Measurements from ENCODE around the gene LPCAT1. TPM values are rescaled to one million over a fixed set of nuclear protein-coding genes. Genes with fewer than 3 reads are reported as not detected.

Gene LPCAT1
- total RNA-seq, 4 donors from 2014 or later: 7.7 to 44.8 (median 12.0) TPM

DNA sequence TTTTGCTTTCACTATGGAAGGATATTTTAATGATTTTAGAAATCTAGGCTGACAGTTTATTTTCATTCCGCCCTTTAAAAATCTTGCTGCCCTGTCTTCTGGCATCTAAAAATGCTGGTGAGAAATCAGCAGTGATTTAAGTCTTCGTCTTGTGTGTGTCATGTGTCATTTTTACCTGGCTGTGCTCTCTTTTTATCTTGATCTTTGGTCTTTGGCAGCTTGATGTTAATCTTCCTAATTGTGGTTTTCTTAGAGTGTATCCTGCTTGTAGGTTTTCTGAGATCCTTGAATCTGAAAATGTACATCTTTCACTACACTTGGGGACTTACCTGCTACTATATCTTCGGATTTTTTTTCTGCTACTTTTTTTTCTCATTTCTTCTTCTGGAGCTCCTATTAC is 11.9 kb upstream of the LPCAT1 start:
- WGBS, 2 donors: 79 to 88% methylated on average over 3 of the region's 3 CpGs
- no peak overlapping the region for H3K4me3 ChIP-seq
- no peak overlapping the region for H3K27ac ChIP-seq
- no peak for TF ChIP-seq POLR2A (IDR thresholded peaks at IDR 0.05)
- TF ChIP-seq, protein P1, sequence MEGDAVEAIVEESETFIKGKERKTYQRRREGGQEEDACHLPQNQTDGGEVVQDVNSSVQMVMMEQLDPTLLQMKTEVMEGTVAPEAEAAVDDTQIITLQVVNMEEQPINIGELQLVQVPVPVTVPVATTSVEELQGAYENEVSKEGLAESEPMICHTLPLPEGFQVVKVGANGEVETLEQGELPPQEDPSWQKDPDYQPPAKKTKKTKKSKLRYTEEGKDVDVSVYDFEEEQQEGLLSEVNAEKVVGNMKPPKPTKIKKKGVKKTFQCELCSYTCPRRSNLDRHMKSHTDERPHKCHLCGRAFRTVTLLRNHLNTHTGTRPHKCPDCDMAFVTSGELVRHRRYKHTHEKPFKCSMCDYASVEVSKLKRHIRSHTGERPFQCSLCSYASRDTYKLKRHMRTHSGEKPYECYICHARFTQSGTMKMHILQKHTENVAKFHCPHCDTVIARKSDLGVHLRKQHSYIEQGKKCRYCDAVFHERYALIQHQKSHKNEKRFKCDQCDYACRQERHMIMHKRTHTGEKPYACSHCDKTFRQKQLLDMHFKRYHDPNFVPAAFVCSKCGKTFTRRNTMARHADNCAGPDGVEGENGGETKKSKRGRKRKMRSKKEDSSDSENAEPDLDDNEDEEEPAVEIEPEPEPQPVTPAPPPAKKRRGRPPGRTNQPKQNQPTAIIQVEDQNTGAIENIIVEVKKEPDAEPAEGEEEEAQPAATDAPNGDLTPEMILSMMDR (IDR thresholded peaks at IDR 0.05): no peak
- H3K9me3 ChIP-seq: no peaks in the 10 kb centered on the region
- H3K27me3 ChIP-seq: no peaks in the 10 kb centered on the region
- H3K4me1 ChIP-seq: peaks cover 0 to 18% (median 0%) of the 10 kb centered on the region in 3 donors
- intact Hi-C loops (cut with DNase I): no loop called here
- H3K36me3 ChIP-seq: no peaks in the 10 kb centered on the region
- DNase-seq: no peak

DNA sequence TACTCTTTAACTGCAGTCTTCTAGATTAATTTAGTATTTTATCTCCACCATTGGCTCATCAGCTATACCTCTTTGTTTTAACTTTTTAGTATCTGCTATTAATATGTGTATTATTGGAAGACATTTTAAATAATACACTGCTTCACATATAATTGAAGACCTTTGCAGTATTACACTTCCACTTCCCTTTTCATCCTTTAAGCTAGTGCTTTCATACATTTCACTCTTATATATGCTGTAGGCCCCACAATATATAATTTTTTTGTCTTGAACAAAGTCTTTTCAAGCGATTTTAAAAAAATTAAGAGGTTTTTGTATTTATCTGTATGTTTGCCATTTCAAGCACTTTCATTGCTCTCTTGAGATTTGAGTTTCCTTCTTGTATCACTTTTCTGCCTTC is 8.6 kb upstream of the LPCAT1 start:
- intact Hi-C loops (cut with DNase I): no loop called here
- WGBS, 2 donors: 67 to 73% methylated on average over 1 of the region's 1 CpG
- Histone ChIP-seq H3K27me3 (no peaks in the 10 kb centered on the region), H3K36me3 (no peaks in the 10 kb centered on the region), H3K9me3 (no peaks in the 10 kb centered on the region), H3K4me3 (no peak overlapping the region), H3K27ac (no peak overlapping the region), H3K4me1 (peaks cover 0 to 16% (median 0%) of the 10 kb centered on the region in 3 donors)
- TF ChIP-seq POLR2A (IDR thresholded peaks at IDR 0.05): no peak
- no peak for DNase-seq

DNA sequence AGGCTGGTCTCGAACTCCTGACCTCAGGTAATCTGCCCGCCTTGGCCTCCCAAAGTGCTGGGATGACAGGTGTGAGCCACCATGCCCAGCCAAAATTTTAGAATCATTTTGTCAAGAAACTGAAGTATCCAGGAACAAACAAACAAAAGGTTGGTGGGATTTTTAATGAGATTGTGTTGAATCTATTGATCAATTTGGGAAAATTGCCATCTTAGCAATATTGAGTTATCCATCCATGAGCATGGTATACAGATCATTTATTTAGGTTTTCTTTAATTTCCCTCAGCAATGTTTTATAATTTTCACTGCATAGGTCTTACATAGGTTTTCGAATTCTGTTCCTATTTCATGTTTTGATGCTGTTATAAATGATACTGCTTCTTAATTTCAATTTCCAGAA is 5.7 kb upstream of the LPCAT1 start:
- 93 to 96% methylated on average over 3 of the region's 3 CpGs for WGBS, 2 donors
- Histone ChIP-seq H3K27me3 (no peaks in the 10 kb centered on the region), H3K36me3 (no peaks in the 10 kb centered on the region), H3K27ac (no peak overlapping the region), H3K9me3 (no peaks in the 10 kb centered on the region), H3K4me1 (peaks cover under 1 to 4% (median under 1%) of the 10 kb centered on the region in 3 donors), H3K4me3 (no peak overlapping the region)
- no peak for DNase-seq
- no peak for TF ChIP-seq POLR2A (IDR thresholded peaks at IDR 0.05)
- TF ChIP-seq, protein P1 (IDR thresholded peaks at IDR 0.05): no peak
- intact Hi-C loops (cut with DNase I): no loop called here

DNA sequence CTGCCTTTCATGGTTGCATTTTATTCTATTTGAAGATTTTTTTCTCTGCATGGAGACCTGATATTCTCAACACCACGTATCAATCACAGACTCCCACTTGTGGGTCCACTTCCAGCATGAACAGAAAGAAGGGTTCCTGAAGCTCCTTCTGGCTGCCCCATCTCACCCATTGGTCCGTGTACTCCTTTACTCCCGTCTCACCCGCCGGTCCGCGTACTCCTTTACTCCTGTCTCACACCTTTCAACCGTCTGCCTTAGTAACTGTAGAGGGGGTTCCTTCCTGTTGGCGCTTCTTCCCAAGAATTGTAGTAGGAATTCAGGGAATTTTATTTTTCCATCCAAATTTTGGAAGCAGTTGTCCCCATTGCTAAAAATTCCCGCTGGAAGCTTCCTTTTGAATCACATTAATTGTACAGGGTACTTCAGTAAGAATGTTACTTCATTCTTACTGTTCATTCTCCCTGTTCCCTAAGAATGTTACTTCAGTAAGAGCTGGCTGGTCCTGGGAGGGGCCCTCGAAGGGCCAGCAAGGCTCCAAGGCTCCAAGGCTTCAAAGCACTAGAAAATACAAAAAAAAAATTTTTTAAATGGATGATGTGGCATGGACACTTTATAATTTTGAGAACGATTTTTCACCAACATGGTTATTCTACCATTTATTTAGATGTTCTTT is 3.9 kb upstream of the LPCAT1 start:
- no peak for DNase-seq
- intact Hi-C loops (cut with DNase I): no loop called here
- Histone ChIP-seq H3K36me3 (no peaks in the 10 kb centered on the region), H3K9me3 (no peaks in the 10 kb centered on the region), H3K27me3 (no peaks in the 10 kb centered on the region), H3K4me3 (no peak overlapping the region), H3K4me1 (peaks cover 6 to 16% (median 9%) of the 10 kb centered on the region in 3 donors), H3K27ac (no peak overlapping the region)
- TF ChIP-seq, protein P1 (IDR thresholded peaks at IDR 0.05): no peak
- no peak for TF ChIP-seq POLR2A (IDR thresholded peaks at IDR 0.05)
- 77 to 78% methylated on average over 12 of the region's 12 CpGs for WGBS, 2 donors

DNA sequence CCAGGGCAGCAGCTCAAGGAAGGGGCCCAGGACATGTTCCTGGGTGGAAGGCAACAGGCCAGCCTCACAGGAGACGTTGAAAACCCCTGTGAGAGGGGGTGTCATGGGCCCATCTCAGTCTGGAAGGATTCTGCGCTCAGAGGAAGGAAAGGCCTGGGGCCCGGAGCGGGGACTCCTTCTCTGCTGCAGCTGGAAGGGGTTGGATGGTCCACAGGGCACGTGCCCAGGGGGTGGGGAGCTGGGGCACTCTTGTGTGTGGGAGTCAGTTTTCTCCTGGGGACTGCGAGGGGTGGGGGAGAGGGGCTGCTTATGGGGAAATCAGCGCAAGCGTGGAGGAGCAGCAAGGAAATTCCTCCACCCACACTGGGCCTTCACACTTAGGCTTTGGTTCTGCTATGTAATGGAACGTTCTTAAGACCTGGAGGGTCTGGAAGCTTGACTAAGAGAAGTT is 2.9 kb upstream of the LPCAT1 start:
- Histone ChIP-seq H3K4me3 (no peak overlapping the region), H3K27me3 (no peaks in the 10 kb centered on the region), H3K4me1 (peaks cover 15 to 26% (median 19%) of the 10 kb centered on the region in 3 donors), H3K36me3 (no peaks in the 10 kb centered on the region), H3K9me3 (no peaks in the 10 kb centered on the region), H3K27ac (no peak overlapping the region)
- intact Hi-C loops (cut with DNase I): no loop called here
- TF ChIP-seq, protein P1 (IDR thresholded peaks at IDR 0.05): no peak
- no peak for TF ChIP-seq POLR2A (IDR thresholded peaks at IDR 0.05)
- no peak for DNase-seq
- 55 to 80% methylated on average over 4 to 6 of the region's 9 CpGs for WGBS, 2 donors
